ENCODE results near the gene ARHGEF16.

The ARHGEF16 gene

GRCh38 chr1:3420218-3420951, 34.1 kb upstream of the ARHGEF16 start:
- no peaks in the 10 kb centered on the region for H3K36me3 ChIP-seq (ENCODE audit: low read depth)
- H3K9me3 ChIP-seq (ENCODE audit: severe bottlenecking) = no peaks in the 10 kb centered on the region
- DNase-seq (ENCODE audit: low spot score) = no peak
- no peak overlapping the region for H3K4me3 ChIP-seq (ENCODE audit: severe bottlenecking)
- no peak for ATAC-seq (ENCODE audit: low read depth)
- H3K27ac ChIP-seq (ENCODE audit: poor library complexity, severe bottlenecking) = no peak overlapping the region
- peaks cover 16% of the 10 kb centered on the region for H3K27me3 ChIP-seq (ENCODE audit: insufficient read depth, poor library complexity, severe bottlenecking)
- TF ChIP-seq CTCF (IDR thresholded peaks at IDR 0.05; ENCODE audit: poor library complexity, severe bottlenecking) = no peak
- H3K4me1 ChIP-seq (ENCODE audit: insufficient read depth, poor library complexity, severe bottlenecking) = no peaks in the 10 kb centered on the region

GRCh38 chr1:3422638-3423037, 31.8 kb upstream of the ARHGEF16 start:
- Histone ChIP-seq H3K27ac (ENCODE audit: poor library complexity, severe bottlenecking) (no peak overlapping the region), H3K27me3 (ENCODE audit: insufficient read depth, poor library complexity, severe bottlenecking) (peaks cover 16% of the 10 kb centered on the region), H3K9me3 (ENCODE audit: severe bottlenecking) (no peaks in the 10 kb centered on the region), H3K4me3 (ENCODE audit: severe bottlenecking) (no peak overlapping the region), H3K36me3 (ENCODE audit: low read depth) (no peaks in the 10 kb centered on the region), H3K4me1 (ENCODE audit: insufficient read depth, poor library complexity, severe bottlenecking) (no peaks in the 10 kb centered on the region)
- ATAC-seq (ENCODE audit: low read depth) (no peak), DNase-seq (ENCODE audit: low spot score) (no peak)
- no peak for TF ChIP-seq CTCF (IDR thresholded peaks at IDR 0.05; ENCODE audit: poor library complexity, severe bottlenecking)

GRCh38 chr1:3423245-3423829, 31.1 kb upstream of the ARHGEF16 start:
- H3K36me3 ChIP-seq (ENCODE audit: low read depth) = no peaks in the 10 kb centered on the region
- no peak overlapping the region for H3K27ac ChIP-seq (ENCODE audit: poor library complexity, severe bottlenecking)
- H3K9me3 ChIP-seq (ENCODE audit: severe bottlenecking) = no peaks in the 10 kb centered on the region
- DNase-seq (ENCODE audit: low spot score) = no peak
- TF ChIP-seq CTCF (IDR thresholded peaks at IDR 0.05; ENCODE audit: poor library complexity, severe bottlenecking) = no peak
- no peak overlapping the region for H3K4me3 ChIP-seq (ENCODE audit: severe bottlenecking)
- H3K27me3 ChIP-seq (ENCODE audit: insufficient read depth, poor library complexity, severe bottlenecking) = peaks cover 16% of the 10 kb centered on the region
- ATAC-seq (ENCODE audit: low read depth) = no peak
- no peaks in the 10 kb centered on the region for H3K4me1 ChIP-seq (ENCODE audit: insufficient read depth, poor library complexity, severe bottlenecking)

GRCh38 chr1:3423896-3424611, 30.4 kb upstream of the ARHGEF16 start:
- no peak overlapping the region for H3K4me3 ChIP-seq (ENCODE audit: severe bottlenecking)
- no peaks in the 10 kb centered on the region for H3K4me1 ChIP-seq (ENCODE audit: insufficient read depth, poor library complexity, severe bottlenecking)
- DNase-seq (ENCODE audit: low spot score) (no peak), ATAC-seq (ENCODE audit: low read depth) (no peak)
- H3K36me3 ChIP-seq (ENCODE audit: low read depth) = no peaks in the 10 kb centered on the region
- TF ChIP-seq CTCF (IDR thresholded peaks at IDR 0.05; ENCODE audit: poor library complexity, severe bottlenecking) = no peak
- no peaks in the 10 kb centered on the region for H3K9me3 ChIP-seq (ENCODE audit: severe bottlenecking)
- H3K27ac ChIP-seq (ENCODE audit: poor library complexity, severe bottlenecking) = no peak overlapping the region
- H3K27me3 ChIP-seq (ENCODE audit: insufficient read depth, poor library complexity, severe bottlenecking) = peaks cover 16% of the 10 kb centered on the region
